Fibroblast of lung (primary cell): ENCODE measurements around the gene TTLL4. TPM values are rescaled to one million over a fixed set of nuclear protein-coding genes. Genes with fewer than 3 reads are reported as not detected.

Source experiments
- DNase-seq, 2 donors: peaks; one replicate each; pipeline versions ENCODE4 v3.0.0 to v3.0.0-alpha.2; 2010; ENCODE audit warnings: low read depth in 2 of 2
- H2AFZ ChIP-seq: 2 replicates; pipeline ENCODE4 v1.5.1; 2012; ENCODE audit warnings: low read length, control low read depth, inconsistent platforms
- H3K27ac ChIP-seq: 2 replicates; pipeline ENCODE4 v1.5.1; 2011; ENCODE audit warnings: low read length, control low read depth; ENCODE audit not compliant: insufficient read depth
- H3K27me3 ChIP-seq: 2 replicates; pipeline ENCODE4 v1.5.1; 2011; ENCODE audit warnings: mild to moderate bottlenecking, low read length; ENCODE audit not compliant: control insufficient read depth, insufficient read depth
- H3K36me3 ChIP-seq: 2 replicates; pipeline ENCODE4 v1.5.1; 2011; ENCODE audit warnings: low read length; ENCODE audit not compliant: control insufficient read depth, insufficient read depth
- H3K4me1 ChIP-seq: 2 replicates; pipeline ENCODE4 v1.5.1; 2011; ENCODE audit warnings: low read length; ENCODE audit not compliant: control insufficient read depth, insufficient read depth; ENCODE audit errors: extremely low read depth
- H3K4me2 ChIP-seq: 2 replicates; pipeline ENCODE4 v1.5.1; 2011; ENCODE audit warnings: low read length, control low read depth; ENCODE audit not compliant: insufficient read depth; ENCODE audit errors: extremely low read depth
- H3K4me3 ChIP-seq, 4 experiments: fragments of 200-600 bp in 1 of 4; sonication (generic) in 1 of 4; replicated peaks in 1 of 4; 2 replicates each; pipeline ENCODE4 v1.5.1; 2011 to 2016; ENCODE audit warnings: low read length in 4 of 4, low read depth in 3 of 4, mild to moderate bottlenecking in 3 of 4, control low read depth in 2 of 4, inconsistent platforms in 1 of 4, mixed read lengths in 1 of 4; ENCODE audit not compliant: insufficient read depth in 1 of 4; ENCODE audit errors: control extremely low read depth in 1 of 4
- H3K79me2 ChIP-seq: 2 replicates; pipeline ENCODE4 v1.5.1; 2012; ENCODE audit warnings: mild to moderate bottlenecking, low read length, inconsistent platforms; ENCODE audit not compliant: control insufficient read depth, insufficient read depth
- H3K9ac ChIP-seq: 2 replicates; pipeline ENCODE4 v1.5.1; 2011; ENCODE audit warnings: mild to moderate bottlenecking, low read length, control low read depth; ENCODE audit not compliant: insufficient read depth
- H3K9me3 ChIP-seq: 2 replicates; pipeline ENCODE4 v1.5.1; 2012; ENCODE audit warnings: low read depth, low read length; ENCODE audit not compliant: control insufficient read depth, insufficient read depth
- H4K20me1 ChIP-seq: 2 replicates; pipeline ENCODE4 v1.5.1; 2011; ENCODE audit warnings: low read length; ENCODE audit not compliant: control insufficient read depth, insufficient read depth; ENCODE audit errors: extremely low read depth
- EZH2 ChIP-seq: IDR thresholded peaks from 2 replicates; pipeline ENCODE4 v1.5.1; 2012; ENCODE audit warnings: low read length, control low read depth, mild to moderate bottlenecking; ENCODE audit errors: missing control alignments
- polyA plus RNA-seq, 2 donors: library from polyadenylated mRNA; depleted of rRNA in 1 of 2; stranded (reverse) in 1 of 2; unstranded in 1 of 2; fragments of >200 nt; gene quantifications; 2 replicates each; pipeline ENCODE4 v1.2.1, GENCODE V29; 2011 to 2012; ENCODE audit warnings: missing spikeins in 1 of 2
- total RNA-seq: library from RNA; depleted of rRNA; stranded (reverse); fragments of >200 nt; gene quantifications from 2 replicates; pipeline ENCODE4 v1.2.1, GENCODE V29; 2014
- TF ChIP-seq, protein P1 (sequence below), 2 donors: IDR thresholded peaks in 1 of 2; conservative IDR thresholded peaks in 1 of 2; 1 replicate in 1 of 2; 2 replicates in 1 of 2; pipeline ENCODE4 v1.5.1; 2011 to 2012; ENCODE audit warnings: low read length in 2 of 2, control low read depth in 1 of 2, inconsistent platforms in 1 of 2, low read depth in 1 of 2, mild to moderate bottlenecking in 1 of 2

The TTLL4 gene
- total and polyA plus RNA-seq, 2 donors (not counting 1 experiment from before 2014, with no cell fraction given): 6.1 to 9.4 TPM

DNA sequence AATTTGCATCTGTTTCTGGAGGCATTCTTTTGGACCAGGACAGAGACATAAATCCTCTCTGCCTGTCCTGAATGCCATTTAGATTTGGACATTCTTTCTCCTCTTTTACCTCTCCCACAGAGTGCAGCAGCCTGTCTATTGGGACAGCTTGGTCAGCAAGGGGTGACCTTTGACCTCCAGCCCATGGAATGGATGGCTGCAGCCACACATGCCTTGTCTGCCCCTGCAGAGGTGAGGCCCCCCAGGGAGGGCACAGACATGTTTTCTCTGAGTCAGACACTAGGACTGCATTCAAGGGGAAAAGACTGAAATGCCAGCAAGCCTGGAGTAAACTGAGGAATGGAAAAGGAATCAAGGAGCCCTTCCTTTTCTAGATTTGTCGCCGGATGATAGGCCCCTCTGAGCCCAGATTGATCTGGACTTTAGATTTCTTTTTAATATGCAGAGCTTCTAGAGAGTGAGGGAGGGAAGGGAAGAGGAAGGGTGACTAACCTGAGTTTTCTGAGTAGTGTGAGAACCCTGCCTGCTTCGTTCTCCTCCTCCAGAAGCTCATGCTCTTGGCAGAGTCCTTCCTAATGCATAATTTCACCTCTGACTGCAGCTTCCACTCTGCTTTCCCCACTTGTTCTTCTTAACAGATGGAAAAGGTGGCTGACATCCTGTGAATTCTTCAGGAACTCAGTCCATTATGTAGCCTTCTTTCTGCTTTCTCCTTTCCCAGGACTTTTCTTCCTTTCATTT, 16.1 kb upstream of the TTLL4 start:
- Histone ChIP-seq H3K27ac (no peak overlapping the region), H2AFZ (no peak overlapping the region), H3K4me1 (no peaks in the 10 kb centered on the region), H3K9me3 (no peaks in the 10 kb centered on the region), H4K20me1 (no peaks in the 10 kb centered on the region), H3K79me2 (no peaks in the 10 kb centered on the region), H3K36me3 (peaks cover 11% of the 10 kb centered on the region), H3K4me2 (no peak overlapping the region), H3K9ac (no peak overlapping the region), H3K4me3 (no peak overlapping the region), H3K27me3 (no peaks in the 10 kb centered on the region)
- peak in 1 of 2 donors; percentile 44 for DNase-seq
- TF ChIP-seq EZH2: no peak
- TF ChIP-seq, protein P1, sequence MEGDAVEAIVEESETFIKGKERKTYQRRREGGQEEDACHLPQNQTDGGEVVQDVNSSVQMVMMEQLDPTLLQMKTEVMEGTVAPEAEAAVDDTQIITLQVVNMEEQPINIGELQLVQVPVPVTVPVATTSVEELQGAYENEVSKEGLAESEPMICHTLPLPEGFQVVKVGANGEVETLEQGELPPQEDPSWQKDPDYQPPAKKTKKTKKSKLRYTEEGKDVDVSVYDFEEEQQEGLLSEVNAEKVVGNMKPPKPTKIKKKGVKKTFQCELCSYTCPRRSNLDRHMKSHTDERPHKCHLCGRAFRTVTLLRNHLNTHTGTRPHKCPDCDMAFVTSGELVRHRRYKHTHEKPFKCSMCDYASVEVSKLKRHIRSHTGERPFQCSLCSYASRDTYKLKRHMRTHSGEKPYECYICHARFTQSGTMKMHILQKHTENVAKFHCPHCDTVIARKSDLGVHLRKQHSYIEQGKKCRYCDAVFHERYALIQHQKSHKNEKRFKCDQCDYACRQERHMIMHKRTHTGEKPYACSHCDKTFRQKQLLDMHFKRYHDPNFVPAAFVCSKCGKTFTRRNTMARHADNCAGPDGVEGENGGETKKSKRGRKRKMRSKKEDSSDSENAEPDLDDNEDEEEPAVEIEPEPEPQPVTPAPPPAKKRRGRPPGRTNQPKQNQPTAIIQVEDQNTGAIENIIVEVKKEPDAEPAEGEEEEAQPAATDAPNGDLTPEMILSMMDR (conservative IDR thresholded peaks at IDR 0.05 in 1 of 2, IDR thresholded peaks at IDR 0.05 in 1 of 2; ENCODE audit: low read depth in 1 of 2, low read length in 2 of 2): no peak

DNA sequence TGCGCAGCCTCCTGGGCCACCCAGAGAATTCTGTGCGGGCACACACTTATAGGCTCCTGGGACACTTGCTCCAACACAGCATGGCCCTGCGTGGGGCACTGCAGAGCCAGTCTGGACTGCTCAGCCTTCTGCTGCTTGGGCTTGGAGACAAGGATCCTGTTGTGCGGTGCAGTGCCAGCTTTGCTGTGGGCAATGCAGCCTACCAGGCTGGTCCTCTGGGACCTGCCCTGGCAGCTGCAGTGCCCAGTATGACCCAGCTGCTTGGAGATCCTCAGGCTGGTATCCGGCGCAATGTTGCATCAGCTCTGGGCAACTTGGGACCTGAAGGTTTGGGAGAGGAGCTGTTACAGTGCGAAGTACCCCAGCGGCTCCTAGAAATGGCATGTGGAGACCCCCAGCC, 11.8 kb upstream of the TTLL4 start:
- Histone ChIP-seq H3K27ac (no peak overlapping the region), H3K4me3 (no peak overlapping the region), H3K79me2 (no peaks in the 10 kb centered on the region), H2AFZ (no peak overlapping the region), H3K9me3 (no peaks in the 10 kb centered on the region), H3K9ac (no peak overlapping the region), H3K27me3 (no peaks in the 10 kb centered on the region), H4K20me1 (no peaks in the 10 kb centered on the region), H3K4me2 (no peak overlapping the region), H3K4me1 (no peaks in the 10 kb centered on the region), H3K36me3 (peaks cover 1% of the 10 kb centered on the region)
- no peak for TF ChIP-seq EZH2
- TF ChIP-seq, protein P1 (conservative IDR thresholded peaks at IDR 0.05 in 1 of 2, IDR thresholded peaks at IDR 0.05 in 1 of 2; ENCODE audit: low read depth in 1 of 2, low read length in 2 of 2): no peak
- DNase-seq: no peak

DNA sequence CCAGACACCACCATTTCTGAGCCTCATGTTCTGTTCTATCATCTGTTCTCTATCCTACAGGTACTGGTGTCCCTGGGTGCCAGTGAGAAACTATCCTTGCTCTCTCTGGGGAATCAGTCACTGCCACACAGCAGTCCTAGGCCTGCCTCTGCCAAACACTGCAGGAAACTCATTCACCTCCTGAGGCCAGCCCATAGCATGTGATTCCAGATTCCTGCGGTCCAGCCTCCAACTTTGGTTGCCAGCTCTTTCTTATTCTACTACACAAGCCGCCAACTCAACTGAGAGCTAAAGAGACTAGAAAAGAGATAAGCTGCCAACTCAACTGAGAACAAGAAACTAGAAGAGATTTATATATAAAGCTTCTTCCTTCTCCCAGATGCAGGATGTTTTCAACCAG, 8.8 kb upstream of the TTLL4 start:
- no peaks in the 10 kb centered on the region for H3K9me3 ChIP-seq
- DNase-seq: peak in 1 of 2 donors; percentile 64

More for the DNA sequence above, 8.8 kb upstream of the TTLL4 start:
- H3K79me2 ChIP-seq: no peaks in the 10 kb centered on the region
- H3K4me1 ChIP-seq: no peaks in the 10 kb centered on the region
- no peaks in the 10 kb centered on the region for H3K27me3 ChIP-seq
- TF ChIP-seq EZH2: no peak
- TF ChIP-seq, protein P1 (conservative IDR thresholded peaks at IDR 0.05 in 1 of 2, IDR thresholded peaks at IDR 0.05 in 1 of 2; ENCODE audit: low read depth in 1 of 2, low read length in 2 of 2): no peak
- H2AFZ ChIP-seq: no peak overlapping the region
- H3K4me3 ChIP-seq: no peak overlapping the region
- no peak overlapping the region for H3K9ac ChIP-seq
- no peaks in the 10 kb centered on the region for H3K36me3 ChIP-seq
- H3K4me2 ChIP-seq: no peak overlapping the region
- no peak overlapping the region for H3K27ac ChIP-seq
- H4K20me1 ChIP-seq: no peaks in the 10 kb centered on the region
